HepG2 (cell line): ENCODE measurements around the gene CCND1. TPM values are rescaled to one million over a fixed set of nuclear protein-coding genes. Genes with fewer than 3 reads are reported as not detected.

ENCODE experiments used
- ATF4 ChIP-seq, 2 experiments: fragments of 450-650 bp in 1 of 2; sonication (generic) in 1 of 2; formaldehyde crosslinking; IDR thresholded peaks; 2 replicates each; pipeline versions ENCODE4 v1.5.0 to v1.8.0; 2020 to 2022; ENCODE audit warnings: mild to moderate bottlenecking in 1 of 2, missing genetic modification reagents in 1 of 2
- CREB1 ChIP-seq, 2 experiments: fragments of 450-650 bp in 1 of 2; IDR thresholded peaks; 2 replicates each; pipeline ENCODE4 v1.6.1; 2016 to 2017; ENCODE audit warnings: control low read depth in 1 of 2, mild to moderate bottlenecking in 1 of 2, missing compliant biosample characterization in 1 of 2, missing genetic modification characterization in 1 of 2
- FOXC1 ChIP-seq: sonication (generic); formaldehyde crosslinking; IDR thresholded peaks from 2 replicates; pipeline ENCODE4 v1.8.0; 2022; ENCODE audit warnings: mild to moderate bottlenecking, missing genetic modification reagents, borderline replicate concordance
- KDM5A ChIP-seq: fragments of 200-600 bp; sonication (generic); IDR thresholded peaks from 2 replicates; pipeline ENCODE4 v1.7.0; 2018; ENCODE audit warnings: antibody characterized with exemption, mild to moderate bottlenecking, low read length, borderline replicate concordance
- NRL ChIP-seq: sonication (generic); formaldehyde crosslinking; IDR thresholded peaks from 2 replicates; pipeline ENCODE4 v1.5.0; 2020; ENCODE audit warnings: missing genetic modification reagents, mild to moderate bottlenecking, moderate library complexity, borderline replicate concordance
- SALL1 ChIP-seq: sonication (generic); formaldehyde crosslinking; IDR thresholded peaks from 2 replicates; pipeline ENCODE4 v1.8.0; 2022; ENCODE audit warnings: mild to moderate bottlenecking, missing genetic modification reagents
- ZMYM2 ChIP-seq: sonication (generic); formaldehyde crosslinking; IDR thresholded peaks from 2 replicates; pipeline ENCODE4 v1.8.0; 2022; ENCODE audit warnings: mild to moderate bottlenecking, missing genetic modification reagents
- ZNF501 ChIP-seq: sonication (generic); formaldehyde crosslinking; IDR thresholded peaks from 2 replicates; pipeline ENCODE4 v1.5.1; 2020; ENCODE audit warnings: mild to moderate bottlenecking, moderate library complexity, missing genetic modification reagents
- ZNF570 ChIP-seq: sonication (generic); formaldehyde crosslinking; IDR thresholded peaks from 2 replicates; pipeline ENCODE4 v1.4.0; 2020; ENCODE audit warnings: mild to moderate bottlenecking, missing genetic modification reagents, borderline replicate concordance
- ZNF639 ChIP-seq: conservative IDR thresholded peaks from 2 replicates; pipeline ENCODE4 v1.6.1; 2018; ENCODE audit warnings: missing genetic modification reagents
- polyA plus RNA-seq, 8 experiments: library from polyadenylated mRNA; depleted of rRNA in 3 of 8; stranded (reverse) in 7 of 8; unstranded in 1 of 8; fragments of >200 nt; fragmentation: Illumina TruSeq in 4 of 8; extraction: Trizol in 4 of 8; gene quantifications; 2 replicates each; pipeline versions ENCODE4 v1.2.1 to v1.2.3, GENCODE V29; 2011 to 2016; ENCODE audit warnings: low read depth in 4 of 8, missing spikeins in 1 of 8, mixed read lengths in 1 of 8; ENCODE audit not compliant: insufficient read depth in 1 of 8
- total RNA-seq, 5 experiments: library from RNA; depleted of rRNA; stranded (reverse); fragments of >200 nt; fragmentation: Illumina TruSeq; extraction: Trizol; gene quantifications; 2 replicates each; pipeline ENCODE4 v1.2.3, GENCODE V29; 2016; ENCODE audit warnings: low read depth in 1 of 5
- TF ChIP-seq, protein P1 (sequence below): sonication (generic); formaldehyde crosslinking; IDR thresholded peaks from 2 replicates; pipeline ENCODE4 v1.5.1; 2020; ENCODE audit warnings: mild to moderate bottlenecking, missing genetic modification reagents, moderate library complexity
- TF ChIP-seq, protein P2 (sequence below): sonication (generic); formaldehyde crosslinking; IDR thresholded peaks from 2 replicates; pipeline ENCODE4 v1.4.0; 2020; ENCODE audit warnings: missing genetic modification reagents, borderline replicate concordance
- TF ChIP-seq, protein P3 (sequence below): sonication (generic); formaldehyde crosslinking; IDR thresholded peaks from 2 replicates; pipeline ENCODE4 v1.4.0; 2020; ENCODE audit warnings: missing genetic modification reagents, borderline replicate concordance
- TF ChIP-seq, protein P4 (sequence below): IDR thresholded peaks from 2 replicates; pipeline ENCODE4 v1.6.1; 2012; ENCODE audit warnings: low read depth, low read length, improper control_type of control experiment

The CCND1 gene
- total and polyA plus RNA-seq, 2 of the 13 experiments (the other 11 are each of a cell fraction or from before 2014, with no cell fraction given): 107 to 136 TPM

DNA sequence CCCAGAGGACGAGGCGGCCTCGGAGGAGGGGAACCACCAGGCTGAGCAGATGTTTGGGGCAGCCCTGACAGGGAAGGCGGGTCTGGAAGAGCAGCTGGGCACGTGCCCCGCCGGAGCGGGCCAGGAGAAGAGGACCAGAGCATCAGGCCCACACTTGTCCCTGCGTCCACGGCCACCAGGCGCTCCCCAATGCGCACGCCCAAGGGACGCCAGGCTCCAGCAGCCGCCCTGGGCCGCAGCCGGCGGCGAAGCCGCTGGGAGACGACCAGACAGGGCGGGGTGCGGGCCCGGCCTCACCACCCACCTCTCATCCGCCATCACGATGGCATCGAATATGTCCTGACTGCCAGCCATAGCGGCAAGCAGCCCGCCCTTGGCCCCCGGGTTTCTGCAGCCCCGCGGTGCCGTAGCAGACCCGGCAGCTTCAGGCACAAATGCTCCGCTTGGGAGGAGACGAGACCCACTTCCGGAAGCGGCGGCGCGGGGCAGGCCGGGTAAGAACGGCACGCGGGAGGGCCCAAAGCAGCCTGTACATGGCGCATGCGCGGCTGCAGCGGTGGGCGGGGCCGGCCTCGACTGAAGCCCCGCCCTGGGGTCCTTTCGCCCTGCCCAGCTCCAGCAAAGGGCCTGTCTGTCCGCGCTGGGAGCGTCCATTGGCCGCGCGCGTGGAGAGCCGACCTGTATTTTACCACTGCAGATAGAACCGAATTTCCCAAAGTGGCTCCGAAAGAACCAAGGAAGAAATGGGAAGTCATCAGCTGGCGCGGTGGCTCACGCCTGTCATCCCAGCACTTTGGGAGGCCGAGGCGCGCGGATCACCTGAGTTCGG is 34.1 kb downstream of the CCND1 start, which contains the start of gene LTO1 (continued):
- peak; percentile 71 for TF ChIP-seq KDM5A
- peak; percentile 70; the same call in 1 of the 2 replicates for TF ChIP-seq SALL1 (CRISPR knock-in tag)
- TF ChIP-seq, protein P1, sequence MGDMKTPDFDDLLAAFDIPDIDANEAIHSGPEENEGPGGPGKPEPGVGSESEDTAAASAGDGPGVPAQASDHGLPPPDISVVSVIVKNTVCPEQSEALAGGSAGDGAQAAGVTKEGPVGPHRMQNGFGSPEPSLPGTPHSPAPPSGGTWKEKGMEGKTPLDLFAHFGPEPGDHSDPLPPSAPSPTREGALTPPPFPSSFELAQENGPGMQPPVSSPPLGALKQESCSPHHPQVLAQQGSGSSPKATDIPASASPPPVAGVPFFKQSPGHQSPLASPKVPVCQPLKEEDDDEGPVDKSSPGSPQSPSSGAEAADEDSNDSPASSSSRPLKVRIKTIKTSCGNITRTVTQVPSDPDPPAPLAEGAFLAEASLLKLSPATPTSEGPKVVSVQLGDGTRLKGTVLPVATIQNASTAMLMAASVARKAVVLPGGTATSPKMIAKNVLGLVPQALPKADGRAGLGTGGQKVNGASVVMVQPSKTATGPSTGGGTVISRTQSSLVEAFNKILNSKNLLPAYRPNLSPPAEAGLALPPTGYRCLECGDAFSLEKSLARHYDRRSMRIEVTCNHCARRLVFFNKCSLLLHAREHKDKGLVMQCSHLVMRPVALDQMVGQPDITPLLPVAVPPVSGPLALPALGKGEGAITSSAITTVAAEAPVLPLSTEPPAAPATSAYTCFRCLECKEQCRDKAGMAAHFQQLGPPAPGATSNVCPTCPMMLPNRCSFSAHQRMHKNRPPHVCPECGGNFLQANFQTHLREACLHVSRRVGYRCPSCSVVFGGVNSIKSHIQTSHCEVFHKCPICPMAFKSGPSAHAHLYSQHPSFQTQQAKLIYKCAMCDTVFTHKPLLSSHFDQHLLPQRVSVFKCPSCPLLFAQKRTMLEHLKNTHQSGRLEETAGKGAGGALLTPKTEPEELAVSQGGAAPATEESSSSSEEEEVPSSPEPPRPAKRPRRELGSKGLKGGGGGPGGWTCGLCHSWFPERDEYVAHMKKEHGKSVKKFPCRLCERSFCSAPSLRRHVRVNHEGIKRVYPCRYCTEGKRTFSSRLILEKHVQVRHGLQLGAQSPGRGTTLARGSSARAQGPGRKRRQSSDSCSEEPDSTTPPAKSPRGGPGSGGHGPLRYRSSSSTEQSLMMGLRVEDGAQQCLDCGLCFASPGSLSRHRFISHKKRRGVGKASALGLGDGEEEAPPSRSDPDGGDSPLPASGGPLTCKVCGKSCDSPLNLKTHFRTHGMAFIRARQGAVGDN (CRISPR knock-in tag): peak; percentile 97
- TF ChIP-seq ZNF501 (CRISPR knock-in tag): peak; percentile 97
- 0 out of 2 replicates have a peak, but pooled peaks have one; percentile 61 for TF ChIP-seq NRL (CRISPR knock-in tag)
- peak in 1 of 2 experiments; percentile 32; a peak in 1 of 4 replicates for TF ChIP-seq ATF4 (CRISPR knock-in tag; IDR thresholded peaks at IDR 0.05)
- TF ChIP-seq, protein P2, sequence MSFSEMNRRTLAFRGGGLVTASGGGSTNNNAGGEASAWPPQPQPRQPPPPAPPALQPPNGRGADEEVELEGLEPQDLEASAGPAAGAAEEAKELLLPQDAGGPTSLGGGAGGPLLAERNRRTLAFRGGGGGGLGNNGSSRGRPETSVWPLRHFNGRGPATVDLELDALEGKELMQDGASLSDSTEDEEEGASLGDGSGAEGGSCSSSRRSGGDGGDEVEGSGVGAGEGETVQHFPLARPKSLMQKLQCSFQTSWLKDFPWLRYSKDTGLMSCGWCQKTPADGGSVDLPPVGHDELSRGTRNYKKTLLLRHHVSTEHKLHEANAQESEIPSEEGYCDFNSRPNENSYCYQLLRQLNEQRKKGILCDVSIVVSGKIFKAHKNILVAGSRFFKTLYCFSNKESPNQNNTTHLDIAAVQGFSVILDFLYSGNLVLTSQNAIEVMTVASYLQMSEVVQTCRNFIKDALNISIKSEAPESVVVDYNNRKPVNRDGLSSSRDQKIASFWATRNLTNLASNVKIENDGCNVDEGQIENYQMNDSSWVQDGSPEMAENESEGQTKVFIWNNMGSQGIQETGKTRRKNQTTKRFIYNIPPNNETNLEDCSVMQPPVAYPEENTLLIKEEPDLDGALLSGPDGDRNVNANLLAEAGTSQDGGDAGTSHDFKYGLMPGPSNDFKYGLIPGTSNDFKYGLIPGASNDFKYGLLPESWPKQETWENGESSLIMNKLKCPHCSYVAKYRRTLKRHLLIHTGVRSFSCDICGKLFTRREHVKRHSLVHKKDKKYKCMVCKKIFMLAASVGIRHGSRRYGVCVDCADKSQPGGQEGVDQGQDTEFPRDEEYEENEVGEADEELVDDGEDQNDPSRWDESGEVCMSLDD (CRISPR knock-in tag): no peak
- TF ChIP-seq FOXC1 (CRISPR knock-in tag): peak; percentile 91
- TF ChIP-seq CREB1 (IDR thresholded peaks at IDR 0.05): 0 out of 2 replicates have a peak, but pooled peaks have one; percentile 11
- TF ChIP-seq CREB1 (CRISPR knock-in tag; IDR thresholded peaks at IDR 0.05): no peak
- peak; percentile 14; the same call in 1 of the 2 replicates for TF ChIP-seq ZNF639 (CRISPR knock-in tag)
- TF ChIP-seq ZNF570 (CRISPR knock-in tag): no peak
- peak; percentile 93 for TF ChIP-seq ZMYM2 (CRISPR knock-in tag)
- TF ChIP-seq, protein P3, sequence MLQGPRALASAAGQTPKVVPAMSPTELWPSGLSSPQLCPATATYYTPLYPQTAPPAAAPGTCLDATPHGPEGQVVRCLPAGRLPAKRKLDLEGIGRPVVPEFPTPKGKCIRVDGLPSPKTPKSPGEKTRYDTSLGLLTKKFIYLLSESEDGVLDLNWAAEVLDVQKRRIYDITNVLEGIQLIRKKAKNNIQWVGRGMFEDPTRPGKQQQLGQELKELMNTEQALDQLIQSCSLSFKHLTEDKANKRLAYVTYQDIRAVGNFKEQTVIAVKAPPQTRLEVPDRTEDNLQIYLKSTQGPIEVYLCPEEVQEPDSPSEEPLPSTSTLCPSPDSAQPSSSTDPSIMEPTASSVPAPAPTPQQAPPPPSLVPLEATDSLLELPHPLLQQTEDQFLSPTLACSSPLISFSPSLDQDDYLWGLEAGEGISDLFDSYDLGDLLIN: no peak
- TF ChIP-seq, protein P4, sequence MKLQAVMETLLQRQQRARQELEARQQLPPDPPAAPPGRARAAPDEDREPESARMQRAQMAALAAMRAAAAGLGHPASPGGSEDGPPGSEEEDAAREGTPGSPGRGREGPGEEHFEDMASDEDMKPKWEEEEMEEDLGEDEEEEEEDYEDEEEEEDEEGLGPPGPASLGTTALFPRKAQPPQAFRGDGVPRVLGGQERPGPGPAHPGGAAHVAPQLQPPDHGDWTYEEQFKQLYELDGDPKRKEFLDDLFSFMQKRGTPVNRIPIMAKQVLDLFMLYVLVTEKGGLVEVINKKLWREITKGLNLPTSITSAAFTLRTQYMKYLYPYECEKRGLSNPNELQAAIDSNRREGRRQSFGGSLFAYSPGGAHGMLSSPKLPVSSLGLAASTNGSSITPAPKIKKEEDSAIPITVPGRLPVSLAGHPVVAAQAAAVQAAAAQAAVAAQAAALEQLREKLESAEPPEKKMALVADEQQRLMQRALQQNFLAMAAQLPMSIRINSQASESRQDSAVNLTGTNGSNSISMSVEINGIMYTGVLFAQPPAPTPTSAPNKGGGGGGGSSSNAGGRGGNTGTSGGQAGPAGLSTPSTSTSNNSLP: no peak
